GM10266 (cell line): ENCODE data around the gene HUS1B.
"Not testable (repeated sequence)": the region's sequence is repeated elsewhere in the genome, so short reads cannot be mapped to it uniquely, and the experiment has no call there.

Experiments
- DNase-seq: peaks from one replicate; pipeline ENCODE4 v3.0.0; 2012; ENCODE audit errors: extremely low spot score
- CTCF ChIP-seq: IDR thresholded peaks from 2 replicates; pipeline ENCODE4 v1.5.1; 2012; ENCODE audit warnings: mild to moderate bottlenecking, low read depth; ENCODE audit not compliant: control insufficient read depth, insufficient read depth; ENCODE audit errors: missing control alignments

HUS1B gene

GRCh38 chr6:678520-678919 lies 21.6 kb upstream of the HUS1B start:
- DNase-seq = no peak
- TF ChIP-seq CTCF = no peak

- DNase-seq = no peak
- TF ChIP-seq CTCF = no peak
Measured at GRCh38 chr6:677919-678318, 21.0 kb upstream of the HUS1B start.

GRCh38 chr6:674956-675355 lies 18.1 kb upstream of the HUS1B start:
- no peak for DNase-seq
- no peak for TF ChIP-seq CTCF

GRCh38 chr6:674406-674805 lies 17.5 kb upstream of the HUS1B start:
- no peak for DNase-seq
- TF ChIP-seq CTCF = no peak

GRCh38 chr6:667253-667927 lies 10.5 kb upstream of the HUS1B start:
- no peak for DNase-seq
- no peak for TF ChIP-seq CTCF

GRCh38 chr6:665403-666267 lies 8.7 kb upstream of the HUS1B start:
- no peak for TF ChIP-seq CTCF
- DNase-seq = no peak

- not testable (repeated sequence) for DNase-seq
Measured at GRCh38 chr6:663788-664187, 6.9 kb upstream of the HUS1B start.
